ENCODE results near the gene COL18A1. TPM values are rescaled to one million over a fixed set of nuclear protein-coding genes. Genes with fewer than 3 reads are reported as not detected.

The COL18A1 gene
- total and polyA plus RNA-seq, 11 donors: 31.7 to 109 (median 59.0) TPM

DNA sequence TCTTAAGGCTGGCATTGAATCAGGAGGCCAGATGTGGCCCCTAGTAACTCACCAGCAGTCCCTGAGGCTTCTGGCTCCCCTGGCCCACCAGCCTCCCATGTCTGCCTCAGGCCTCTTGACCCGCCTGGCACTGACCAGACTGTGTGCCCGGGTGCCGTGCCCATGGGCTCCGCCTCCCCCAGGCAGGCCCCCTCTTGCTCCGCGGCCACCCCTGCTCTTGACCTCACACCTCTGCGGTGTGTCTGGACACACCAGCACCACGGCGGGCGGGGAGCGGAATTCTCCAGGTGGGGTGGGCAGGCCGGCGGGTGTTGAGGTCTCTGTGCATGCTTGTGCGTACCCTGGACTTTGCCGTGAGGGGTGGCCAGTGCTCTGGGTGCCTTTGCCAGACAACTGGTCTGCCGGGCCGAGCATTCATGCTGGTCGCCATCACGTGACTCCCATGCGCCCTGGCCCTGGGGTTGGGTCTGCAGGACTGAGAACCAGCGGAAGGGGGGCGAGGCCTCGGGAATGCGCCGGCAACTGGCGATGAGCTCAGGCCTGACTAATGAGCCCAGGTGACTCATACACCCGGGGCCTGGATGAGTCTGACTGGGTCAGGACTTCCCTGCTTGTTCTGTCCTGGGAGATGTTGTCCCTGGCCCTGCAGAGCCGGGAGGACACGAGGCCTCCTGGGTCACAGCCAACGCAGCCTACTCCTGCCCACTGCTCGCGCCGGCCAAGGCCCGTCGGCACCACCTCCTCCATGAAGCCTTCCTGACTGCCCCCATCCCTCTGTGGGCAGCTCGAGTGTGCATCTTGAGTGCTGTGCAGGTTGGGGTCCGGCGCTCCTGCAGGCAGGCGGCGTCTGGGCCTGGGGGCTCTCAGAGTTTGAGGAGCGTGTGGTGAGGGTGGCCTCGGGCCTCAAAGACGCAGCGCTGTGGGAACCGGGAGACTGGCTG lies 22.6 kb downstream of the COL18A1 start:
- H3K36me3 ChIP-seq: no peaks in the 10 kb centered on the region
- H3K4me3 ChIP-seq: no peak overlapping the region
- DNase-seq (peak in 2 of 5 donors; percentile 81 to 89), ATAC-seq (peak; percentile 66 to 83 (median 70))
- peak overlapping the region in 3 of 12 donors; percentile 28 to 54 (median 44) for H3K27ac ChIP-seq
- TF ChIP-seq, protein P1, sequence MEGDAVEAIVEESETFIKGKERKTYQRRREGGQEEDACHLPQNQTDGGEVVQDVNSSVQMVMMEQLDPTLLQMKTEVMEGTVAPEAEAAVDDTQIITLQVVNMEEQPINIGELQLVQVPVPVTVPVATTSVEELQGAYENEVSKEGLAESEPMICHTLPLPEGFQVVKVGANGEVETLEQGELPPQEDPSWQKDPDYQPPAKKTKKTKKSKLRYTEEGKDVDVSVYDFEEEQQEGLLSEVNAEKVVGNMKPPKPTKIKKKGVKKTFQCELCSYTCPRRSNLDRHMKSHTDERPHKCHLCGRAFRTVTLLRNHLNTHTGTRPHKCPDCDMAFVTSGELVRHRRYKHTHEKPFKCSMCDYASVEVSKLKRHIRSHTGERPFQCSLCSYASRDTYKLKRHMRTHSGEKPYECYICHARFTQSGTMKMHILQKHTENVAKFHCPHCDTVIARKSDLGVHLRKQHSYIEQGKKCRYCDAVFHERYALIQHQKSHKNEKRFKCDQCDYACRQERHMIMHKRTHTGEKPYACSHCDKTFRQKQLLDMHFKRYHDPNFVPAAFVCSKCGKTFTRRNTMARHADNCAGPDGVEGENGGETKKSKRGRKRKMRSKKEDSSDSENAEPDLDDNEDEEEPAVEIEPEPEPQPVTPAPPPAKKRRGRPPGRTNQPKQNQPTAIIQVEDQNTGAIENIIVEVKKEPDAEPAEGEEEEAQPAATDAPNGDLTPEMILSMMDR (IDR thresholded peaks at IDR 0.05): no peak
- TF ChIP-seq POLR2A (IDR thresholded peaks at IDR 0.05): no peak
- intact Hi-C loops (cut with DNase I): no loop called here
- H3K9me3 ChIP-seq: no peaks in the 10 kb centered on the region
- no peaks in the 10 kb centered on the region for H3K27me3 ChIP-seq
- WGBS, 4 donors: 72 to 79% (median 77%) methylated on average over 34 to 45 of the region's 45 CpGs
- peaks cover 0 to 40% (median 19%) of the 10 kb centered on the region in 12 donors for H3K4me1 ChIP-seq

DNA sequence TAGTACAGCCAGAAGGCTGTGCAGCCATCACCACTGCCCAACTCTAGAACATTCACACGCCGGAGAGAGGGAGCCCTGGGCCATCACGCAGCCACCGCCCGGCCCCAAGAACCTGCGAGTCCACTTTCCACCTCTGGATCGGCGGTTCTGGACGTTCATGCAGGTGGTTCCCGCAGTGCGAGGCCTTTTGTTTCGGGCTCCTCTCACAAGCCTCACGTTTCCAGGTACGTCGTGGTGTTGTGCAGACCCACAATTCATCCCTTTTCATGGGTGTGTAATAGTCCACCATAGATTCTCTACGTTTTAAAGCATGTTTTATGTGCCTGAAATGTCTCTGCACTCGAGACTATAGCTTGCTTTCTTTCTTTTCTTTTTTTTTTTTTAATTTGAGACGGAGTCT lies 23.6 kb downstream of the COL18A1 start:
- no peak for TF ChIP-seq POLR2A (IDR thresholded peaks at IDR 0.05)
- TF ChIP-seq, protein P1 (IDR thresholded peaks at IDR 0.05): no peak
- H3K27me3 ChIP-seq: no peaks in the 10 kb centered on the region
- H3K4me3 ChIP-seq: no peak overlapping the region
- WGBS, 4 donors: 94 to 96% (median 95%) methylated on average over 18 of the region's 18 CpGs
- H3K27ac ChIP-seq: no peak overlapping the region
- no peaks in the 10 kb centered on the region for H3K36me3 ChIP-seq
- DNase-seq (no peak), ATAC-seq (no peak)
- H3K4me1 ChIP-seq: peaks cover 0 to 49% (median 27%) of the 10 kb centered on the region in 12 donors
- no peaks in the 10 kb centered on the region for H3K9me3 ChIP-seq
- intact Hi-C loops (cut with DNase I): no loop called here

DNA sequence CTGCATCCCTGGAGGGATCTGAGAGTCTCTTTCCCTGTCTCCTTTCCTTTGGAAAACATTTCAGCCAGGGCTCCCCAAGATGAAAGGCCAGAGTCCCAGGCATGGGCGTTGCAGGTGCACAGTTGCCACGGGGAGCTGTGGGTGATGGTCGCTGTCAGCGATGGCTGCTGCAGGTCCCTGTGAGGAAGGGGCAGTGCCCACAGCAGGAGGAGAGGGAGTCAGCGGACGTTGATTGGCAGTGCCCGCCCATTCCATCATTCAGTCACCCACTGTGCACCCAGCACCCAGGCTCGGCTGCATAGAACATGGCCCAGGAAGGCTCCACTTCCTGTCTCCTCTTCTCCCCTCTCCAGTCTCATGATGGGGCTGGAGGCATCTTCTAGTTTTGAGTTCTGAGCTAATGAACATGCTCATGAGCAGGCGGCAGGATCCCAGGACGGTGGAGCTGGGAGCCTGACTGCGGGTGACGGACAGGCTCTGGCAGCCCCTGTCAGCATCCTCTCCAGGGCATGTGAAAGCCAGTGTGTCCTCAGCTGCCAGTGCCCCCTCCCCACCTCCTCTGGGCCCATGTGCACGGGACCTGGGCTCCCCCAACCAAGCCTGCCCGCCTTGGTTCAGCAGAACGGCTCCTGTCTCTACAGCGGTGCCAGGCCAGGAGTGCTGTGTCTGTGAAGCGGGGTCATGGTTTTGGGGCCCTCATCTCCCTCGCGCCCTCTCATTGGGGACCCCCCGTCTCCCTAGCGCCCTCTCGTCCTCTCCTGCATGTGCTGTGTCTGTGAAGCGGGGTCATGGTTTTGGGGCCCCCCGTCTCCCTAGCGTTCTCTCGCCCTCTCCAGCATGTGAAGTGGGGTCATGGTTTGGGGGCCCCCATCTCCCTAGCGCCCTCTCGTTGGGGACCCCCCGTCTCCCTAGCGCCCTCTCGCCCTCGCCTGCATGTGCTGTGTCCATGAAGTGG lies 24.5 kb downstream of the COL18A1 start:
- H3K27ac ChIP-seq: no peak overlapping the region
- no peaks in the 10 kb centered on the region for H3K27me3 ChIP-seq
- no peak for DNase-seq
- TF ChIP-seq, protein P1 (IDR thresholded peaks at IDR 0.05): no peak
- no peak for TF ChIP-seq POLR2A (IDR thresholded peaks at IDR 0.05)
- H3K9me3 ChIP-seq: no peaks in the 10 kb centered on the region
- no peak overlapping the region for H3K4me3 ChIP-seq
- intact Hi-C loops (cut with DNase I): loop anchor here in 6 of 10 donors (5.0 to 10.0 kb wide), 4 partner anchors 37 to 485 kb away; partner anchors contain the start of gene SLX9 (in 1 of the 6)
- no peaks in the 10 kb centered on the region for H3K36me3 ChIP-seq
- 93 to 96% (median 95%) methylated on average over 29 to 32 of the region's 32 CpGs for WGBS, 4 donors
- no peak for ATAC-seq
- peaks cover 0 to 56% (median 30%) of the 10 kb centered on the region in 12 donors for H3K4me1 ChIP-seq
